Neural progenitor cell (in vitro differentiated cells): ENCODE measurements around the gene ARHGAP26.

Experiments
- EZH2 ChIP-seq: fragments of 200-600 bp; sonication (generic); IDR thresholded peaks from 2 replicates; pipeline ENCODE4 v1.6.1; 2017; ENCODE audit warnings: antibody characterized with exemption, mild to moderate bottlenecking, moderate library complexity
- EZH2phosphoT487 ChIP-seq: fragments of 200-600 bp; sonication (generic); IDR thresholded peaks from 2 replicates; pipeline ENCODE4 v1.6.1; 2017; ENCODE audit warnings: antibody characterized with exemption
- TF ChIP-seq, protein P1 (sequence below): fragments of 200-600 bp; sonication (generic); IDR thresholded peaks from 2 replicates; pipeline ENCODE4 v1.5.1; 2017; ENCODE audit warnings: antibody characterized with exemption, mild to moderate bottlenecking

DNA sequence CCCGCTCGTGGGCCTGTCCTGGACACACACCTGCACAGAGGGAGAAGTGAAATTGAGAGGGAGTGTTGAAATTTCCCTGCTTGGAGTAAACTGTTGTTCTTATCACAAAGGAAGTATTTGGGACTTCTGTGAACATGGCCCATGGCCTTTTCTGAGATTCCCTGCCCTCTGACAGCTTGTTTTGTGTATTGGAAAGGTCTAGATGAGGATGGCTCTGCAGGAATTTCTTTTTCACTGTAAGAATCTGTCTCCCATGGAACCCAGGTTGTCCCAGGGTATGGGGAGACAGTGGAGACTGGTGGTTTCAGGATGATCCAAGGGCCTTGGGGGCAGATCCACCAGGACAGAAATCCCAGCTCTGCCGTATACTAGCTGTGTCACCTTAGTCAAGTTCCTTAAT, 121.8 kb downstream of the ARHGAP26 start:
- TF ChIP-seq, protein P1, sequence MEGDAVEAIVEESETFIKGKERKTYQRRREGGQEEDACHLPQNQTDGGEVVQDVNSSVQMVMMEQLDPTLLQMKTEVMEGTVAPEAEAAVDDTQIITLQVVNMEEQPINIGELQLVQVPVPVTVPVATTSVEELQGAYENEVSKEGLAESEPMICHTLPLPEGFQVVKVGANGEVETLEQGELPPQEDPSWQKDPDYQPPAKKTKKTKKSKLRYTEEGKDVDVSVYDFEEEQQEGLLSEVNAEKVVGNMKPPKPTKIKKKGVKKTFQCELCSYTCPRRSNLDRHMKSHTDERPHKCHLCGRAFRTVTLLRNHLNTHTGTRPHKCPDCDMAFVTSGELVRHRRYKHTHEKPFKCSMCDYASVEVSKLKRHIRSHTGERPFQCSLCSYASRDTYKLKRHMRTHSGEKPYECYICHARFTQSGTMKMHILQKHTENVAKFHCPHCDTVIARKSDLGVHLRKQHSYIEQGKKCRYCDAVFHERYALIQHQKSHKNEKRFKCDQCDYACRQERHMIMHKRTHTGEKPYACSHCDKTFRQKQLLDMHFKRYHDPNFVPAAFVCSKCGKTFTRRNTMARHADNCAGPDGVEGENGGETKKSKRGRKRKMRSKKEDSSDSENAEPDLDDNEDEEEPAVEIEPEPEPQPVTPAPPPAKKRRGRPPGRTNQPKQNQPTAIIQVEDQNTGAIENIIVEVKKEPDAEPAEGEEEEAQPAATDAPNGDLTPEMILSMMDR: no peak
- TF ChIP-seq EZH2 (no peak), EZH2phosphoT487 (no peak)
